GM19395 (cell line): ENCODE data around the gene ZNF557.
"Not testable (repeated sequence)": the region's sequence is repeated elsewhere in the genome, so short reads cannot be mapped to it uniquely, and the experiment has no call there.

Source experiments
- ATAC-seq: cut with Tn5 transposase; IDR thresholded peaks from one replicate; pipeline ENCODE4 v1.9.1; 2021; ENCODE audit warnings: mild to moderate bottlenecking, moderate library complexity; ENCODE audit not compliant: unreplicated experiment

The ZNF557 gene

GRCh38 chr19:7069042-7069903 is at the start of gene ZNF557:
Gene ZNF557 (plus strand): TSS chr19:7069703. CDS start chr19:7075075, 5,372 bp downstream.
- peak; percentile 94 for ATAC-seq

DNA sequence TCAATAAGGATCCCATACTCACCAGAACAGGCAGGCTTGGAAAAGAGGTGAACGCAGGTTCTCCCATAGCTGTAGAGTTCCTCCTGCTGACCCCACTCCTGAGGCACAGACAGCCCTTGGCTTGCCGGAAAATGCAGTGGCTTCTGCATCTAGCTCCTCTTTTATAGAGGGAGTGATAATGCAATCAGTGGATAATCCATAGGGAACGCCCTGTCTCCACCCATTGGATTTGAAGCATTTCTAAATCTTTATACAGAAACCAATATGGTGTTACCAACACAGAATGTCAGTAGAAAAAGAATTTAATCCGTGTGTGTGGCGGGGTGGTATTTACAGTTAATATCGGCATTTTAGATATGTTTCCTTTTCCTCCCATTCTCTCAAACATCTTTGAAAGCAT is 48.2 kb upstream of the ZNF557 start, which contains the start of gene MBD3L2B:
MBD3L2B (minus strand) TSS at position 101 of the 400 bp plus-strand sequence; CDS start at position 67, 34 bp downstream.
- ATAC-seq: not testable (repeated sequence)

DNA sequence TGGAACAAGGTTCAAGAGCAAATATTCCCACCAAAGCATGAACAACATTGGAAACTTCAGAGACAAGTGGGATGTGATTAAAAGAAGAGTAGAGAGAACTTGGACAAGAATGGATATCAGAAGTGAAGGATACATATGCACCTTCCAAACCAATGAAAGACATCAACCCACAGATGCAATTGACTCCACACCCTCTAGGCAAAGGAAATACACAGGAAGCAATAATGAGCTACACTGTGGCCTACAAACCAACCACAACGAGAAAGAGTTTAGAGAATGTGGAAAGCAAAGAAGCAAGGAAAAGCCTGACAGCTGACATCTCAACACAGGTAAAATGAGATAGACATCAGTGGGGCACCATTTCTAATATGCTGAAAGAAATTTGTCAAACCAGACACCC is 40.7 kb upstream of the ZNF557 start:
- ATAC-seq: not testable (repeated sequence)

GRCh38 chr19:7030278-7030677 is 39.2 kb upstream of the ZNF557 start, which contains the start of gene MBD3L5:
Gene MBD3L5 (plus strand): TSS chr19:7030578. CDS start chr19:7030612, 34 bp downstream.
- ATAC-seq: not testable (repeated sequence)

GRCh38 chr19:7040079-7040478 is 29.4 kb upstream of the ZNF557 start, which contains the start of gene MBD3L4:
Gene MBD3L4 (minus strand): TSS chr19:7040179. CDS start chr19:7040144, 35 bp downstream.
- not testable (repeated sequence) for ATAC-seq

GRCh38 chr19:7041563-7041962 is 27.9 kb upstream of the ZNF557 start:
- not testable (repeated sequence) for ATAC-seq

- not testable (repeated sequence) for ATAC-seq
Observed at GRCh38 chr19:7049021-7049420, 20.5 kb upstream of the ZNF557 start, which contains the start of gene MBD3L2. Gene MBD3L2 (plus strand): TSS chr19:7049321. CDS start chr19:7049374, 53 bp downstream.

GRCh38 chr19:7051421-7051820 is 18.1 kb upstream of the ZNF557 start:
- ATAC-seq: not testable (repeated sequence)

DNA sequence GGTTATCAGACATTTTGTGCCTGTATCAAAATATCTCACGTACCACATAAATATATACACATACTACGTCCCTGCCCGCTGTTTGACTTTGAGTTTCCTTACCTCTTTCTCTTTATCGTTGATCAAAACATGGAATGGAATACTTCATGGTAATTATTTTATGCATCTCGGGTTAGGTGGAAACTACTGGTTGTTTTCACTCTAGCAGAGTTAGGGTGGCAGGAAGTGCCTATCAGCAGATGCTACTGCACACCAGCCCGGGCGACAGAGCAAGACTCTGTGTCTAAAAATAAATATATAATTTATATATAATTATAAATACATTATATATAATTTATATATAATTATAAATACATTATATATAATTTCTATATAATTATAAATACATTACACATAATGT is 16.6 kb upstream of the ZNF557 start:
- ATAC-seq: not testable (repeated sequence)

DNA sequence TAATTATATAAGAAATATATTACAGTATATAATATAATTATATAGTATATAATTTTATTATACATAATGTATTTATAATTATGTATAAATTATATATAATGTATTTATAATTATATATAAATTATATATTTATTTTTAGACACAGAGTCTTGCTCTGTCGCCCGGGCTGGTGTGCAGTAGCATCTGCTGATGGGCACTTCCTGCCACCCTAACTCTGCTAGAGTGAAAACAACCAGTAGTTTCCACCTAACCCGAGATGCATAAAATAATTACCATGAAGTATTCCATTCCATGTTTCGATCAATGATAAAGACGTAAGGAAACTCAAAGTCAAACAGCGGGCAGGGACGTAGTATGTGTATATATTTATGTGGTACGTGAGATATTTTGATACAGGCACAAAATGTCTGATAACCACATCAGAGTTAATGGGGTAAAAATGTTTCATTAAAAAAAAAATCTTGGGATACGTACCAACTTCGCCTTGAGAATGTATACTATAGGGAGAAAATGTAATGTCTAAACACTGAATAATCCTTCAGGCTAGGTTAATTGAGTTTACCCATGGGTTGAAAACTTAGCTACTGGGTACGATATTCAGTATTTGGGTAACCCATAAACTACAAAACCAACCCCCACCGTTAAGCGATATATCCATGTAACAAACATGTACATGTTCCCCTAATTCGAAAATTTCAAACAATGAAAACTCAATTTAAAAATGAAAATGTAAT is 14.7 kb upstream of the ZNF557 start:
- not testable (repeated sequence) for ATAC-seq

DNA sequence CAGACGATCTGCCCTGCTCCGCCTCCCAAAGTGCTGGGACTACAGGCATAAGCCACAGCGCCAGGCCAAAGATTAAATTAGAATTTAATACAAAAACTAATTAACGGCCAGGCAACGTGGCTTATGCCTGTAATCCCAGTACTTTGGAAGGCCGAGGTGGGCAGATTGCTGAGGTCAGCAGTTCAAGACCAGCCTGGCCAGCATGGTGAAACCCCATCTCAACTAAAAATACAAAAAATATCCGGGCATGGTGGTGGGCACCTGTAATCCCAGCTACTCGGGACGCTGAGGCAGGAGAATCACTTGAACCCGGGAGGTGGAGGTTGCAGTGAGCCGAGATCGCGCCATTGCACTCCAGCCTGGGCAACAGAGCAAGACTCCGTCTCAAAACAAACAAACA is 13.8 kb upstream of the ZNF557 start:
- ATAC-seq: not testable (repeated sequence)

DNA sequence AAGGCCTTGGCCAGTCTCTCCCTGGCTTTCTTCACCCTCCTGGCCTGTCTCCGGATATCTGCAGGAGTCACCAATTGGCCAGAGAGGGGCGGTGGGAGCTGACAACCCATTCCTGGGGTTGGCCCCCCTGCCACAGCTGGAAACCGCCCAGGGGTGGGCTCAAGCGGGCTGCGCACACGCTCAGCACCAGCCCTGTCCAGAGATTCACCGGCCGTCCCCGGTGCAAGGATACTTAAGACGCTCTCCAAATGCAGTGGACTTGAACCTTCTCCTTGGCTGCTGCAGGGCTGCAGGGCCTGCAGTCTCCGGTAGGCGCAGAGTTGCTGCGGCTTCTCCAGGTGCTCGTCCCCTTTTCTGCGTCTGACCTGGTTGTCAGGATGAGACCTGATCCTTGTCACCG is 13.1 kb upstream of the ZNF557 start:
- ATAC-seq: not testable (repeated sequence)

DNA sequence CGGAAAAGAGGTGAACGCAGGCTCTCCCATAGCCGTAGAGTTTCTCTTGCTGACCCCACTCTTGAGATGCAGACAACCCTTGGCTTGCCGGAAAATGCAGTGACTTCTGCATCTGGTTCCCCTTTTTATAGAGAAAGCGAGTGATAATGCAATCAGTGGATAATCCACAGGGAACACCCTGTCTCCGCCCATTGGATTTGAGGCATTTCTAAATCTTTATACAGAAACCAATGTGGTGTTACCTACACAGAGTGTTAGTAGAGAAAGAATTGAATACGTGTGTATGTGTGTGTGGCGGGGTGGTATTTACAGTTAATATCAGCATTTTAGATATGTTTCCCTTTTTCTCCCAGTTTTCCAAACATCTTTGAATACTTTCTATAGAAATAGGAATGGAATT is 10.9 kb upstream of the ZNF557 start, which contains the start of gene MBD3L3:
MBD3L3 (minus strand) TSS at position 101 of the 400 bp plus-strand sequence; CDS start at position 30, 71 bp downstream.
- ATAC-seq: not testable (repeated sequence)

DNA sequence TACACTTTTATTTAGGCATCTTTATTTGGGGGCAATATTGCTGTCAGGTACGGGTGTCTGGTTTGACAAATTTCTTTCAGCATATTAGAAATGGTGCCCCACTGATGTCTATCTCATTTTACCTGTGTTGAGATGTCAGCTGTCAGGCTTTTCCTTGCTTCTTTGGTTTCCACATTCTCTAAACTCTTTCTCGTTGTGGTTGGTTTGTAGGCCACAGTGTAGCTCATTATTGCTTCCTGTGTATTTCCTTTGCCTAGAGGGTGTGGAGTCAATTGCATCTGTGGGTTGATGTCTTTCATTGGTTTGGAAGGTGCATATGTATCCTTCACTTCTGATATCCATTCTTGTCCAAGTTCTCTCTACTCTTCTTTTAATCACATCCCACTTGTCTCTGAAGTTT is 9.5 kb upstream of the ZNF557 start:
- not testable (repeated sequence) for ATAC-seq

DNA sequence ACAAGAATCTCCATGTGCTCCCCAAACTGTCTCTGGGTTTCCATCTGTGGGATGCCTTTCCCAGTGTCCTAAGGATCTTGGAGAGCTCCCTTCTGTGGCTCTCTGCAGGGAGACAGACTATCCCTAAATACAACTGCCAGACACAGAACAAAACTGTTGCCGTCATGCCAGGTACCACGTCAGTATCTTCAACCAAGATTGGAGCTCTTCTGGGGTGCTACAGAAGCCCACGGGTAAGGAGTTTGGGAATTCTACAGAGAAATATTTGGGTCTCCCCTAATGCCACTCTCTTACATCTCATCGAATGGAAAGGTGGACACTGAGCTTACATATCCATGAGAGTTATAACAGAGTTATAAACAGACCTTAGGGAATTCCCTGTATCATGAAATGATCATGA is 6.2 kb upstream of the ZNF557 start:
- no peak for ATAC-seq

- ATAC-seq: no peak
Observed at GRCh38 chr19:7063764-7064418, 5.6 kb upstream of the ZNF557 start.

DNA sequence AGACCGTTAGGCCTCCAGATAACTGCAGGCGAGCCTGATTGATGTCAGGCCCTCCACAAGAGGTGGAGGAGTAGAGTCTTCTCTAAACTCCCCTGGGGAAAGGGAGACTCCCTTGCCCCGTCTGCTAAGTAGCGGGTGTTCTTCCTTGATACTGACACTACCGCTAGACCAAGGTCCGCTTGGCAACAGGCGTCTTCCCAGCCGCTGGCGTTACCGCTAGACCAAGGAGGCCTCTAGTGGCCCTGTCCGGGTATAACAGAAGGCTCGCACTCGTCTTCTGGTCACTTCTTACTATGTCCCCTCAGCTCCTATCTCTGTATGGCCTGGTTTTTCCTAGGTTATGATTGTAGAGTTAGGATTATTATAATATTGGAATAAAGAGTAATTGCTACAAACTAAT is 2.4 kb upstream of the ZNF557 start:
- ATAC-seq: not testable (repeated sequence)

DNA sequence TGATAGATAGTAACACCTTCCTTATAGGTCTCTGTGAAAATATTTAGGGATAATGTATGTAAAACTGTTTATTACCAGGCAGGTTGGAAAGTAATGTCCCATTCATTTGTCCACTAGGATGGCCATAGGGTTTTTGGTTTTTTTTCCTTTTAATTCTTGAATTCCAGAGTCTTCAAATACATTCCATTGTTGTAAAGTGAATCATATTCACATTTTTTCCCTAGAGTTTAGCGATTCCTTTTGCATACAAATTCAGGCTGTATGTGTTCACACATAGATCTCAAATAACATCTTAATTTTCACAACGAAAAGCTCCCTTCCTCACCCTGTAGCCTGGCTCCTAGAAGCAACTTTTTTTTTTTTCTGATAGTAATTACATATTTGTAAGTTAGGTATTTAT is 1.8 kb upstream of the ZNF557 start:
- ATAC-seq: no peak

DNA sequence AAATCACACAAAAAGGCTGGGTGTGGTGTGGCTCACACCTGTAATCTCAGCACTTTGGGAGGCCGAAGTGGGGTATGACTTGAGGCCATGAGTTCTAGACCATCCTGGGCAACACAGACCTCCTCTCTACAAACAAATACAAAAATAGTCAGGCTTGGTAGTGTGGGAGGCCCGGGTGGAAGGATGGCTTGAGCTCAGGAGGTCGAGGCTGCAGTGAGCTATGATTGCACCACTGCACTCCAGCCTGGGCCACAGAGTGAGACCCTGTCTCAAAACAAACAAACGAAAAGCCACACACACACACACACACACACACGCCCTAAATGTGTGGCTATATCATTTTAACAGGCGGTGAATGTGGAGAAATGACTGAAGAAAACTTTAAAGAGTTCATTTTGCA is 904 bp upstream of the ZNF557 start:
- ATAC-seq: no peak

- peak; percentile 22 for ATAC-seq
Observed at GRCh38 chr19:7069904-7070226, 362 bp downstream of the ZNF557 start.

DNA sequence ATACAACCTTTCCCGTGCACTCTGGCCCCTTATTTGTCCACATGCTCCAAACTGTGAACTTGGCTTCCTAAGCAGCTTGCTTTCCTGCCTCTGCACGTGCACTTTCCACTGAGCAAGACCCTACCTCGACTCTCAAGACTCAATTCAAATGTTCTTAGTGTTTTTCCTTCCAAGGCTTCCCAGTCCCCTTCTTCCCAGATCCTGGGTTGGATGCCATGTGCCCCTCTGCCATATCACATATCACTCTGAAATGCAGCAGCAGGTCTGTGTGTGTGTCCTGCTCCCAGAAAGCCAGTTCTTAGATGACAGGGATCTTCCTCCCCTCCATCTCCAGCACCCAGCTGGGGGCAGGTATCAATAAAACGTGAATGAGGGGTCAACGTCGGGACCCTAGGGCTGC is 3.0 kb downstream of the ZNF557 start:
- no peak for ATAC-seq
